HG03097 (cell line): Measurements from ENCODE around the gene EPO.

Source experiments
- ATAC-seq: cut with Tn5 transposase; IDR thresholded peaks from one replicate; pipeline ENCODE4 v1.9.1; 2021; ENCODE audit not compliant: unreplicated experiment, low FRiP score

The EPO gene

GRCh38 chr7:100682991-100683658 lies 37.1 kb upstream of the EPO start:
- no peak for ATAC-seq

GRCh38 chr7:100683659-100684533 lies 36.4 kb upstream of the EPO start:
- ATAC-seq = no peak

GRCh38 chr7:100684534-100685042 lies 35.7 kb upstream of the EPO start:
- ATAC-seq = no peak

GRCh38 chr7:100685049-100685605 lies 35.1 kb upstream of the EPO start:
- no peak for ATAC-seq

DNA sequence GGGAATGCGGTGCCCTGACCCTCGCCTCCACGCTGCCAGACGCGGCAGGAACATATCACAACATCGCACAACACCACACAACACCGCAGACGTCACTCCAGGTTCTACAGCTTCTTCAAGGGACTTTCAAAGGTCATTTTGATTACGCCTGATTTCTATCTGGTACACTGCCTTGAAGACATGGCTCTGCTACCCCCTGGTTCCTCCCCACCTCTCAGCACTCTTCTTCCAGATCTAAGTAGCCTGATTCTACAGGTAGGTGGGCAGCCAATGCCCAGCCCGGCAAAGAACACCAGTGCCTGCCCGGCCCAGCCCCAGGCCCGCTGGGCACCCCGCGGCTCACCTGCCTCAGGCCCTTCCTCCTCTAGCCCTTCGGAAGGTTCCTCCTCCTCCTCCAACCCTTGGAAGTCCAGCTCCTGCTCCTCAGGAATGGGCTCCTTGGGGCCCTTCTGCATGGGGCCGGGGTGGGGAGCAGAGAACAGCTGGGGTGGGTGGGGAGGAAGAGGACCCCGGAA lies 34.6 kb upstream of the EPO start:
- ATAC-seq = no peak

DNA sequence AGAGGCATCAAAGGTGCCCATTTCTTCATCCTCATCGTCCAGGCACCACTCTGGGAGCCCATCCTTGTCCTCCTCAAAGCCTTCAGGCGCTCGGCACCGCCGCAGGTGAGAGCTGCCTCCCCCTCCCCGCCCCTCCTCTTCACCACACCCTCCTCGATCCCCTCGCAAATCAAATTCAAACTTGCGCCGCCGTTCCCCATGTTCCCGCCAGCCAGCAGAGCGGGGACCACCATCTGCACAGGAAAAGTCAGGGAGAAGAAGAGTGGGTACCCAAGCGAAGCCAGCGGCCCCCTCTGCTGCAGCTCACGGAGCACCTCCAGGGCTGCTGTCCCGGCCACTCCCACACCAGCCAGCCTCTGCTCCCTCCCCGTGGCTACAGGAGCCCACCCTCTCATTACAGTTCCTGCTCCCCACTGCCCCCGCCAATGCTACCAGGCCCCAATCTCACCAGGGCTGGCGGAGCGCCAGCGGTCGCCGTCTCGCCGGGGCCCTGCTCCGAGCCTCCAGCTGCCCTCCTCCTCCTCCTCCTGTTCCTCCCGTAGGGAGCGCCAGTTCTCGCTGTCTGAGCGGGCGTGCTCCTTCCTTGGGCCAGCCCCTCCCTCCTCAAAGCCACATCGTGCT lies 34.0 kb upstream of the EPO start:
- no peak for ATAC-seq

DNA sequence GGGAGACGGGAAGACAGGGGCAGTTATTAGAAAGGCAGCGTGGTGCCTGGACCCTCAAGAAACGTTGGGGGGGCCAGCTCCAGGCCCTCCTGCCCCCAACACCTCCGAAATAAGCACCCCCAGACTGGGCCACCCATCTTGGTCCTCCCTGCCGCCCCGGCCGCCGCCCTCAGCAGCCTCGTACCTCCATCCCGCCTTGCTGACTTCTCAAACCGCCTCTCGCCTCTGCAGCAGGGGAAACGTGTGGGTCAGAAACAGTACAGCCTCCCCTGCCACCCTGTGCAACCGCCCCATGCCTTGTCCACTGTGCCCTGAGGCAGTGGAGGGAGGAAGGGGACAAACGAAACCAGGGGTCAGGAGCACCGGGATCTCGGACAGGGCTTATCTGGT lies 33.5 kb upstream of the EPO start:
- no peak for ATAC-seq

- ATAC-seq = no peak
These were observed 33.0 kb upstream of the EPO start for GRCh38 chr7:100687261-100687660.

DNA sequence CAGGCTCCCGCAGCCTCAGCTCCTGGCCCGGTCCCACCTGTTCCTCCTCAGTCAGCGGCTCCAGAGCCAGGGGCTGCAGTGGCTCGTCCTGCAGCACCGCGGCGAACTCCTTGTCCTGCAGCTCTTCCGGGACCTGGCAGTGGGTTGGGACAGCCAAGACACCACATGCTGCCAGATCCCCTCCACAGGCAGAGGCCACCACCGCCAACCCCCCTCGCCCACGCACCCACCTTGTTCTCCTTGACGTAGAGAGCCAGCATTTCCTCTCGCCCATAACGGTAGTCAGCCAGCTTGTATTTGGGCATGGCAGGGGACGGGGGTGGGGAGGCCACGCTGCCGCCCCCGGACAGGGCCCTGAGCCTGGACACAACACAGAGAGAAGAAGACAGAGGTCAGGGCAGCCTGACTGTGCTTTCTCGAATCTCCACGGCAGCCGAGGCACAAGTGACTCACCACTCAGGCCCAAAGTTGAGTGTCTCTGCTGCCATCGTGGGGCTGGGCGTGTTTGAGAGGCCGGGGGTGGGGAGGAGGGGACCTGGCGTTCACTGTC lies 32.4 kb upstream of the EPO start:
- ATAC-seq = no peak

DNA sequence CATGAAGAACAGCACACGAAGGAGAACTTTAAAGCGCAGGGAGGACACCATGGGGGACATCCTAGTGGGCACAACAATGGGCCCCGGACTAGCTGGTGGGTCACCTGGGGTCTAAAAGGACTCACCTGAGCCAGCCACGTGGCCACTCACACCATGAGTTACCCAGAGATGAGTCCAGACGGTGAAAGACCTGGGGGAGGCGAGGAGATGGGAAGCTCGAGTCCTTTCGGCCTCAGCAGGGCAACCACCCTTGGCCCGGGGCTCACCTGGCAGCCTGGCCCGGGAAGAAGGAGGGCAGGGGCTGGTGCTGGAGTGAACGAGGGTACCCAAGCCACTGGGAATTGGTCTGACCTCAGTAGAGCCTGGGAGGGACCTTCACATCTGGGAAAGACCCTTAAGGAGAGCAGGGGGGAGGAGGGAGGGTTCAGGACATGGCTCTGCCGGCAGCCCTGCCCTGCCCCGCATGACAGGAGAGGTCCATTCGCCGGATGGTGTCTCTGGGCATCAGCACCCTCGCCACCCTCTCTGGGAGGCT lies 31.9 kb upstream of the EPO start:
- ATAC-seq = no peak

- ATAC-seq = no peak
These were observed 30.8 kb upstream of the EPO start for GRCh38 chr7:100689230-100690135.

DNA sequence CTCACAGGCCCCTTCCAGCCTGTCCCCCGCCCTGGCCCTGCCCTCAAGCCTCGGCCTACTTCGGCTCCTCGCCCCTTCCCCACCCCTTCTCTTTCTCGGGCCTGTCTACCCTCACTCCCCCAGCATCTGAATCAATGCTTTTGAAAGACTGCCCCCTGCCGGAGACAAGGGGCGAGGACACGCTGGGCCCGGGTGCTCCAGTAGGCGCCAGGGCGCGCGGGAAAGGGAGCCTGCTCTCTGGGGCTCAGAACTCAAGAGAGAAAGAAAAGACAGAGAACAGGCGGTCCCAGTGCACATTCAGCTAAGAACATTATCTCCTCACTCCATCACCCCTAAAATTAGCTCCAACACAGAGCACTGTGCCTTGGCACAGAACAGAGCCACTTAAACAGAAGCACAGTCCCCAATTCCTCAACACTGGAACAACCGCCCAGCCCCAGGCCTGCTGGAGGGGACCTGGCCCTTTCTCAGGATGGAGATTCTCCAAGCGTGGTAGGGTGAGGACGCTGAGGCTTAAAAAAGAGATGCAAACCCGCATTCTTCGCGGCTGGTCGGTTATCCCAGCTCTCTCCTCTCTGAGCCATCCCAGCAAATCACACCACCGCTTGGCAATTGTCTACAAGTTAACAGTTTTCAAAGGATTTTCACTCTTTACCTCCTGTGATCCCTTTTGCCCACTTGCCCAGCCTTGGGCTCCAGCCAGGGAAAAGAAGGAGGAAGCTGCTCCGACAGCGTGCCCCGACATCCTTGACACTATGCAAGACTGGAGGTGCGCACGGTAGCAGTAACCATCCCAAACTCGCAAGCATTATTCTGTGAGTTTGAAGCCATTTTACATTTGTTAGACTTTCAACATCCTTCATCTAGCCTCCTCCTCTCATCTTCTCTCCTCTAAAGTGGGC lies 28.3 kb upstream of the EPO start:
- ATAC-seq = no peak

DNA sequence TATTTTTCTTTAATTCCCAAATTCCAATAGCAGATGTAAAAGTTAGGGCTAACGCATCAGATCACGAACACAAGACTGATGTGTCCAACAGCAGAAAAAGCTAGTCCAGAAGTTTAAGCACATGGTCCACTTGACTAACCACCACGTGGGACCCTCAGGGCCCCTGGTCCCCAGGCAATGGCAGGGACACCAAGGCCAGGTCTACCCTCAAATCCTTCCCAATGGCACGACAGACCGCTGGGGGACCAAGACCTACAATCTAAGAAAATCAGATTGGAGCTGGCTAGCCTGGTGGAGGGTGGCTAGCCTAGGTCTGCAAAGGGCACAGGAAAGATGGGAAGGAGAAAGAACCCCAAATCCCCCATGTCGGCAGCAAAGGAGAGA lies 27.7 kb upstream of the EPO start:
- ATAC-seq = no peak

- peak; percentile 15 for ATAC-seq
These were observed 26.8 kb upstream of the EPO start for GRCh38 chr7:100693312-100694097.

GRCh38 chr7:100694098-100694745 lies 26.0 kb upstream of the EPO start, which contains the start of gene GIGYF1:
Gene GIGYF1, minus strand, starts transcription at chr7:100694250. Its CDS starts 6,012 bp downstream, at chr7:100688238.
- ATAC-seq = peak; percentile 40

DNA sequence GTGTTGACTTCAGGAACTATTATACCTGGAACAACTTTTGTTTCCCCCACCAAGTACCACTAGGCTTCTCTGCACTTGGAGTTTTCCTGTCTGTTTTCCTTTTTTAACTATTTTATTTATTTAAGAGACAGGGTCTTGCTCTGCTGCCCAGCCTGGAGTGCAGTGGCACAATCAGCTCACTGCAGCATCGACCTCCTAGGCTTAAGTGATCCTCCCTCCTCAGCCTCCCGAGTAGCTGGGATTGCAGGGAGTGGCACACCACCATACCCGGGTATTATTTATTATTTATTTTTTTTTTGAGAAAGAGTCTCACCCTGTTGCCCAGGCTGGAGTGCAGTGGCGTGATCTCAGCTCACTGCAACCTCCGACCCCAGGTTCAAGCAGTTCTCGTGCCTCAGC lies 24.1 kb upstream of the EPO start:
- ATAC-seq = no peak

DNA sequence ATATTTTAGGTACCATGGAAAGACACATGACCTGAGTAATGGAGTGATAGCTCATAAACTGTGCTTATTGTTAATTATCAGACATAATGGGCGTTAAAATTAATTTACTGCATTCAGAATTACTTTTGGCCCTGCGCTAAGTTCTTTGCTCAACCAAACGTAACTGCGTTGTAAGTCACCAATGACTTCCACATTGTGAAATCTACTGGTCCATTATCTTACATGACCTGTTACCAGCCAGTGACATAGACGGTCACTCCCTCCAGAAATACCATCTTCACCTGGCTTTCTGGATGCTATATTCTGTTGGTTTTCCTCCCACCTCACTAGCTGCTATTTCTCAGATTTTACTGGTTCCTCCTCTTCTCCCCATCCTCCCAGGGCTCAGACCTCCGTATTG lies 21.2 kb upstream of the EPO start:
- no peak for ATAC-seq
